22Rv1 (cell line): Measurements from ENCODE around the gene KIRREL3.

Source experiments
- H3K27ac ChIP-seq: fragments of 450-650 bp; 2 replicates; pipeline ENCODE4 v1.5.1; 2017
- ZFX ChIP-seq: fragments of 450-650 bp; IDR thresholded peaks from 2 replicates; pipeline ENCODE4 v1.6.1; 2017; ENCODE audit warnings: antibody characterized with exemption, borderline replicate concordance
- TF ChIP-seq, protein P1 (sequence below): fragments of 450-650 bp; IDR thresholded peaks from 2 replicates; pipeline ENCODE4 v1.5.1; 2017; ENCODE audit warnings: mild to moderate bottlenecking

The KIRREL3 gene

DNA sequence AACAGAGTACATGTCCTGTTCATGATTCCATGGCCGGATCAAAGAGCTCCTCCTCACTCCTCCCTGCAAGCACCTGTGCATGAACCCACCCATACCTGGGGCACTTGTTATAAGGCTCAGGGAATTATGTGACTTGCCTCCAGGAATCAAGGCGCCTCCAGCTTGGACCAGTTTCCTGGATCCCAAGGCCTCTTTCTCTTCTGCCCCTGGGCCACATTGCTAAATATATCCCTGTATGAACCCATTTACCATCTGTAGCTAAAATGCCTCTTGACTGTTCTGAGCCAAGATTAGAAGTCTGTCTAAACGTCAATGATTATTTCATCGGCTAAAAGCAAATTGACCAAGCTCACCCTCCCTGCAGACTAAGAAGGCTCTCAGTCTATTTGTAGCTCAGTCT is 135.6 kb downstream of the KIRREL3 start:
- TF ChIP-seq ZFX, result no peak
- TF ChIP-seq, protein P1, sequence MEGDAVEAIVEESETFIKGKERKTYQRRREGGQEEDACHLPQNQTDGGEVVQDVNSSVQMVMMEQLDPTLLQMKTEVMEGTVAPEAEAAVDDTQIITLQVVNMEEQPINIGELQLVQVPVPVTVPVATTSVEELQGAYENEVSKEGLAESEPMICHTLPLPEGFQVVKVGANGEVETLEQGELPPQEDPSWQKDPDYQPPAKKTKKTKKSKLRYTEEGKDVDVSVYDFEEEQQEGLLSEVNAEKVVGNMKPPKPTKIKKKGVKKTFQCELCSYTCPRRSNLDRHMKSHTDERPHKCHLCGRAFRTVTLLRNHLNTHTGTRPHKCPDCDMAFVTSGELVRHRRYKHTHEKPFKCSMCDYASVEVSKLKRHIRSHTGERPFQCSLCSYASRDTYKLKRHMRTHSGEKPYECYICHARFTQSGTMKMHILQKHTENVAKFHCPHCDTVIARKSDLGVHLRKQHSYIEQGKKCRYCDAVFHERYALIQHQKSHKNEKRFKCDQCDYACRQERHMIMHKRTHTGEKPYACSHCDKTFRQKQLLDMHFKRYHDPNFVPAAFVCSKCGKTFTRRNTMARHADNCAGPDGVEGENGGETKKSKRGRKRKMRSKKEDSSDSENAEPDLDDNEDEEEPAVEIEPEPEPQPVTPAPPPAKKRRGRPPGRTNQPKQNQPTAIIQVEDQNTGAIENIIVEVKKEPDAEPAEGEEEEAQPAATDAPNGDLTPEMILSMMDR, result no peak
- H3K27ac ChIP-seq, result no peak overlapping the region

DNA sequence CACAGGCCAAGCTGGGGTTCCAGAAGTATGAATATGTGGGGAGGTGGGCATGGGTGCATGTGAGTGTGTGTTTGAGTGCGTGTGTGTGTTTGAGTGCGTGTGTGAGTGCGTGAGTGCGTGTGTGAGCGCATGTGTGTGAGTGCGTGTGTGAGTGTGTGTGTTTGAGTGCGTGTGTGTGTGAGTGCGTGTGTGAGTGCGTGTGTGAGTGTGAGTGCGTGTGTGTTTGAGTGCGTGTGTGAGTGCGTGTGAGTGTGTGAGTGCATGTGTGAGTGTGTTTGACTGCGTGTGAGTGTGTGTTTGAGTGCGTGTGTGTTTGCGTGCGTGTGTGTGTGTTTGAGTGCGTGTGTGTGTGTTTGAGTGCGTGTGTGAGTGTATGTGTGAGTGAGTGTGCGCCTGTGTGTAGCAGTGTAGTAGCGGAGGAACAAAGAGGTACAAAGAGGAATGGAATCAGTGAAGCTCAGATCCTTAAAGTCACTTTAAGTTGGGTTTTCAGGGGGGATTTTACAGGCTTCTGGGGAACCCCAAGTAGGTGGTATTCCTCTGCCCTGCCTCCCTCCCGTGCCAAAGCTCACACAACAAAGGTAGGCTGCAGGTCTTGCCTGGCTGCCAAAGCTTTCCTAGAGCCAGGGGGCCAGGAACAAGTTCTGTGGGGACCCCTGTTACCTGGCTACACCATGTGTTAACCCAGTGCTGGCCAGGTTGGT is 137.1 kb downstream of the KIRREL3 start:
- H3K27ac ChIP-seq, result no peak overlapping the region
- TF ChIP-seq, protein P1, result no peak
- TF ChIP-seq ZFX, result no peak

DNA sequence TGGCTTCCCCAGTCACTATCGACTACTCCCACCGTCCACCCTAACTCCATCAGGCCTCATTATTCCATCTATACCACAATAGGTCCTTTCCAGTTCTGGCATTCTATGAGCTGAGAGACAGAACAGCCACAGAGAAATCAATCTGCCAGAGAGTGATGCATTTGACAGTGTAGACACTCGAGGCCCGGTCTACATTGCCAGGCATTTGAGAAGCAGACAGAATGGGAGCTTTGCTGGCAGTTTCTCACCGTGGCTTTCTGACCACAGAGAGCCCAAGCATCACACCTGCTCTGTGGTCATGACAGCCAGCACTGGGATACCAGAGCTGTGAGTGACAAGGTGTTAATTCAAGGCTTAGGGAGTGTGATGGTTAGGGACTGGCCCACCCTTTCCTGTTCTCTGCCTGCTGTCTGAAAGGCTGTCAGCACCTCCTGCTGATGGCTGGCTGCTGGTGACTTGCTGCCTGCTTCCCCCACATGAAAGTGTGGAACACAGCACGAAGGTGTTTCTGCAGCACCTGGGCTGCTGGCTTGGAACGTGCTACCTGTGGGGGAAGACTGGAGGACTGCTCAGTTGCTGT is 137.8 kb downstream of the KIRREL3 start:
- no peak overlapping the region for H3K27ac ChIP-seq
- no peak for TF ChIP-seq ZFX

DNA sequence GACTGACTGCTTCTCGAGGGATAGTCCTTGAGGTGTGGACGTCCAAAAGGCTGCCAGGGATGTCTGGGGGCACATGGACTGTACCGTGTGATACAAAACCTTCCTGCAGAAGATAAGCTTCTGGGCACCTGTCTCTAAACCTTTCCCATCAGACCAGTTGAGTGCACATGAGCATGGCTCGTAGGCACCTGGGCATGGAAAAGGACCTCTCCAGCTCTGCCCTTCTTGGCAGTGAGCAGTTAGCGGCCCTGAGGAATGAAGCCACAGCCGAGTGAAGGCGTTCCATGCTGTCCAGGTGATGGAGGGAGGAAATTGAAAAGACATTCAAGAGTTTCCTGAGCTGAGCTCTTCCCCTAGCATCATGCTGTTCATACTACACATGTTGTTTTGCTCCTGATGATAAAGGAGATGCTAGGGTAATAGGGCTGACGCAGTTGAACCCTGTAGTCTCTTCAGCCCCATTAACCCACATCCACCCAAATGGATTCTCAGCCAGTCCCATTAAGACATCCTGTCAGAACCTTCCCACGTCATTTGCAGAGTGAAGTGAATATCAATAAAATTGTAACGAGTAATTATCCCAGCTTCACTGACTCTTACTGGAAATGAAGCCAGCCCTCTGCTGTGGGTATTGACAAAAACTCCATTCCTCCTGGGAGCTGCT is 138.6 kb downstream of the KIRREL3 start:
- H3K27ac ChIP-seq, result no peak overlapping the region
- no peak for TF ChIP-seq ZFX
- TF ChIP-seq, protein P1, result no peak

DNA sequence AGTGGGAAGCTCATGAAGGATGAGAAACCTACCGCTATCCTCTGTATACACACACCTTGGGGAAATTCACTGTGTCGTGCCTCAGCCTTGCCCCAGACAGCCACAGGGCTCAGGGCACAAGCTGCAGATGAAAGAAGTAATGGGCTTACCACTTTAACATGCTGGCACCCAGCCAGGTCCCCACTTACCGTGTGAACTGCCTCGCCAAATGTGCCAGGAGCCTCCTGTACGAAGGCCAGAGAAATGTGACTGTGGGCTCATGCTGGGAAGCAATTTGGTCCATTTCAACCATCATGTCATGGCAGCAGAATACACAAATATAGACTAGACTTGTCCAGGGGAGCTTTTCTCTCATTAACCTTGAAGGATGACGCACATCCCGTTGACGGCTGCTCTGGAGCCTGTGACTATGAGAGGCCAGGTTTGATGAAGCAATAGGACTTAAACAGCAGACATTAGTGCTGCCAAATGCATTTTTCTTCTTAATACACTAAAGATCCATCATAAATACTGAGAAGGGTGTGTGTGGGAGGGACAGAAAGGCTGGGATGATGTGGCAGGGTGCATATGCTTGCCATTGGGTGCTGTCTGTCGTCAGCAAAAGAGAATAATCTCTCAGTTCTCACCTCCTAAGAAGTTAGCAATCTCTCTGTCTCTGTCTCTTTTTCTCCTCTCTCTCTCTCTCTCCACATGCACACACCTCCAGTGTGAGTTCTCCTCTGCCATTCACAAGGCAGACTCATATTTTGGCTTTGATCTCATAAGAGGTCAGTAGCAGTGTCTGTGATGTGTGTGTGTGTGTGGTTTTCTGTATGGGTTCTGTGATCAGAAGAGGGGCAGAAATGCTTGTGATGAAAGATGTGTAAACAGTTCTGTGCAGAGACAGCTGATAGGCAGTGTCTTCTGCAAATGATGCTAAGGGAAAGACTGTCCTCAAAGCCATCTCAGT is 142.4 kb downstream of the KIRREL3 start:
- TF ChIP-seq ZFX, result no peak
- TF ChIP-seq, protein P1, result no peak
- no peak overlapping the region for H3K27ac ChIP-seq

DNA sequence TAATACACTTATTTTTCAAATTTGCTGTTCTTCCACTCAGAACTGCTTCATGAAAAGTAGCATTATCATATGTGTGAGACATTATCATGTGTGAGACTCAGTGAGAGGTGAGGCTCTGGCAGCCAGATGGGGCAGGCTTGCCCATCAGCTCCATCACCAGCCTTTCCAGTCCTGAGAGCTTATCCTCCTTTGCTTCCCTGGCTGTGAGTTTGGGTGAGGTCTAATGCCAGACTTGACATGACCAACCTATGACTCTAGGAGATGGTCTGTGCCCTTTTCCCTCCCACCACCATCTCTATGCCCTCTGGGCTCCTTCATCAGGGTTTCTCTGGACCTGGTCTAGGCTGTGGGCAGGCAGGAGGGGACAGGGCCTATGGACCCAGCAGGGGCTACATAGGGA is 145.0 kb downstream of the KIRREL3 start:
- H3K27ac ChIP-seq, result no peak overlapping the region
- TF ChIP-seq, protein P1, result no peak
- no peak for TF ChIP-seq ZFX

DNA sequence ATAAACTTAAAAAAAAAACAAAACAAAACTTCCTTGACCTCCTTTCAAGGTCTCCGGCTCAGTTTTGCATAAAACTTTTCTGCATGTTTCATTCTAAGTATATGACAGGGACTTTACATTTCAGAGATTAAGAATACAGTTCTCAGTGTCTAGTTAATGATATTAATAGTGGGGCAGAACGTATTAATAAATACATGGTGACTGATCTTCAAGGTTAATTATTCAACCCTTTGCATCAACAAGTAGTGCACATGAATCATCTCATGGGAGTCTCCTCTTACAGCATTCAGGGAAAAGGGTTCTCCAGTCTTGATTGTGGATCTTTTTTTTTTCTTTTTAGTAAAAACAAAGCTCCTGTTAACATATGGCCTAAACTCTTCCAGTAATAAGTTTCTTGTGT is 146.8 kb downstream of the KIRREL3 start:
- no peak overlapping the region for H3K27ac ChIP-seq
- TF ChIP-seq ZFX, result no peak
- TF ChIP-seq, protein P1, result no peak
